Testis (tissue), 3 donors: Measurements from ENCODE around the gene CSH1. TPM values are rescaled to one million over a fixed set of nuclear protein-coding genes. Genes with fewer than 3 reads are reported as not detected.

Experiments
- DNase-seq: peaks from one replicate; pipeline ENCODE4 v3.0.0-alpha.2; 2019
- H3K27ac ChIP-seq, 2 donors: fragments of 200-600 bp; sonication (generic); one replicate each; pipeline ENCODE4 v1.5.1; 2019
- H3K27me3 ChIP-seq: fragments of 200-600 bp; sonication (generic); one replicate; pipeline ENCODE4 v1.5.1; 2019
- H3K36me3 ChIP-seq: fragments of 200-600 bp; sonication (generic); one replicate; pipeline ENCODE4 v1.5.1; 2017; ENCODE audit warnings: low read depth; ENCODE audit errors: missing control alignments
- H3K4me1 ChIP-seq: fragments of 200-600 bp; sonication (generic); one replicate; pipeline ENCODE4 v1.5.1; 2019
- H3K4me3 ChIP-seq, 2 donors: fragments of 200-600 bp; sonication (generic); one replicate each; pipeline ENCODE4 v1.5.1; 2017 to 2019
- H3K9me3 ChIP-seq: fragments of 200-600 bp; sonication (generic); one replicate; pipeline ENCODE4 v1.5.1; 2017
- CTCF ChIP-seq, 3 experiments: fragments of 450-650 bp in 2 of 3; fragments of 200-600 bp in 1 of 3; sonication (generic) in 1 of 3; IDR thresholded peaks; one replicate each; pipeline ENCODE4 v1.5.1; 2016 to 2019; ENCODE audit warnings: antibody characterized with exemption in 3 of 3, mild to moderate bottlenecking in 2 of 3, moderate library complexity in 1 of 3
- POLR2A ChIP-seq: fragments of 450-650 bp; IDR thresholded peaks from one replicate; pipeline ENCODE4 v1.6.1; 2017; ENCODE audit warnings: antibody characterized with exemption, mild to moderate bottlenecking, moderate library complexity
- WGBS, 2 donors: methylation state at CpG; one replicate each; pipeline ENCODE4 v1.1.5; 2018; 5-methylcytosine and 5-hydroxymethylcytosine counted together
- intact Hi-C: fragments of 100-400 bp; cut with DNase I; formaldehyde crosslinking; loops from one replicate; pipeline ENCODE4 v1.15.1; 2023; ENCODE audit warnings: low total_unique reads
- polyA plus RNA-seq: library from polyadenylated mRNA; stranded (reverse); fragments of 350-450 nt; fragmentation: Illumina TruSeq; extraction: RNeasy Lipid Tissue Mini Kit (QIAGEN cat#74804); gene quantifications from one replicate; pipeline ENCODE4 v1.2.3, GENCODE V29; 2014; ENCODE audit warnings: low read depth, low replicate concordance; ENCODE audit not compliant: insufficient read depth
- total RNA-seq, 2 donors: library from RNA; depleted of rRNA; stranded (reverse); fragments of >200 nt; gene quantifications; one replicate each; pipeline ENCODE4 v1.2.3, GENCODE V29; 2016

The CSH1 gene
- total and polyA plus RNA-seq, 3 donors from 2014 or later = 0.71 to 1.2 TPM; not detected in 1

DNA sequence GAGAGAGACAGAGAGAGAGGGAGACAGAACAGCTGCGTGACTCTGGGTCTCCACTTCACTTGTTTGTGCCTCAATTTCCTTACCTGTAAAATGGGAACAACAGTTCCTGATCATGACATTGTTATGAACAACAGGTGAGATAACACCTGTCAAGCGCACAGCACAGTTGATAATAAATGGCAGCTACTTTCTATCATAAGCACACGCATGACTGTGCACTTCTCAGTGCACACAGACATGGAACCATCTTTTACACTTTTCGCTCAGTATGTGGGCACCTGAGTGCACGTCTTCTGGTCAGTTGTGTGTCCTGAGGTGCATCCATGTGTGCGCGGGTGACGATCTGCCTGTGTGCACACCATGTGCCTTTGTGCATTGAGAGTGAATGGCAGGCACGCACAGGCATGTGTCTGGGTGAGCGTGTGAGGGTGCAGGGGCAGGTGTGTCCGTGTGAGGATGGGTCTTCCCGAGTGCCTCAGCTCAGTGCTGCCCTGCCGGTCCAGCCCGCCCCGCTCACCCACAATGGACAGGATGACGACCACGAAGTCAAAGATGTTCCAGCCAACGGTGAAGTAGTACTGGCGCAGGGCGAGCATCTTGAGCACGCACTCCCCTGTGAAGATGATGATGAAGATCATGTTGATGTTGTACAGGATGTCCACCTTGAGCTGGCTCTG, 46.1 kb upstream of the CSH1 start:
- no peaks in the 10 kb centered on the region for H3K27me3 ChIP-seq
- TF ChIP-seq CTCF (IDR thresholded peaks at IDR 0.05) = no peak
- no peak for TF ChIP-seq POLR2A
- H3K4me1 ChIP-seq = no peaks in the 10 kb centered on the region
- DNase-seq = no peak
- 93 to 96% methylated on average over 21 of the region's 21 CpGs for WGBS, 2 donors
- H3K36me3 ChIP-seq = no peaks in the 10 kb centered on the region
- intact Hi-C loops = no loop called here
- no peak overlapping the region for H3K4me3 ChIP-seq
- no peak overlapping the region for H3K27ac ChIP-seq
- no peaks in the 10 kb centered on the region for H3K9me3 ChIP-seq

GRCh38 chr17:63941751-63942150, 45.4 kb upstream of the CSH1 start:
- H3K4me1 ChIP-seq = no peaks in the 10 kb centered on the region
- intact Hi-C loops = no loop called here

DNA sequence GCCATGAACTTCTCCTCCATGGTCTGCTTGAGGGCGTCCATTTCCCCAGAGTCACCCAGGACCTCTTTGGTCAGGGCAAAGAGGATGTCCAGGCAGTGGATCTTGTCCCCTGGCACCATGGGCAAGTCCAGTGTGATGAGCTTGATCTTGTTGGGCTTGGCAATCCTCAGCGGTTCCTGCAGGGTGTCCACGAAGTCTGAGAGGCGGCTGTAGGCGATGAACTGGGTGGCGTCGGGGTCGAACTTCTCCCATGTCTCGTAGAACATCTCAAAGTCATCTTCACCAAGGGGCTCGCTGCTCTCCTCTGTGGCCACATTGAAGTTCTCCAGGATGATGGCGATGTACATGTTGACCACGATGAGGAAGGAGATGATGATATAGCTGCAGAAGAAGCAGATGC, 44.8 kb upstream of the CSH1 start:
- Histone ChIP-seq H3K27me3 (no peaks in the 10 kb centered on the region), H3K9me3 (no peaks in the 10 kb centered on the region), H3K36me3 (no peaks in the 10 kb centered on the region), H3K27ac (no peak overlapping the region), H3K4me3 (no peak overlapping the region), H3K4me1 (no peaks in the 10 kb centered on the region)
- intact Hi-C loops = no loop called here
- no peak for TF ChIP-seq POLR2A
- no peak for TF ChIP-seq CTCF (IDR thresholded peaks at IDR 0.05)
- WGBS, 2 donors = 93 to 99% methylated on average over 12 of the region's 12 CpGs
- no peak for DNase-seq

More at GRCh38 chr17:63941751-63942150, 45.4 kb upstream of the CSH1 start:
- TF ChIP-seq CTCF (IDR thresholded peaks at IDR 0.05) = no peak
- no peak for TF ChIP-seq POLR2A
- no peak for DNase-seq
- Histone ChIP-seq H3K9me3 (no peaks in the 10 kb centered on the region), H3K27ac (no peak overlapping the region), H3K36me3 (no peaks in the 10 kb centered on the region), H3K27me3 (no peaks in the 10 kb centered on the region), H3K4me3 (no peak overlapping the region)
- 90 to 91% methylated on average over 22 to 23 of the region's 23 CpGs for WGBS, 2 donors

DNA sequence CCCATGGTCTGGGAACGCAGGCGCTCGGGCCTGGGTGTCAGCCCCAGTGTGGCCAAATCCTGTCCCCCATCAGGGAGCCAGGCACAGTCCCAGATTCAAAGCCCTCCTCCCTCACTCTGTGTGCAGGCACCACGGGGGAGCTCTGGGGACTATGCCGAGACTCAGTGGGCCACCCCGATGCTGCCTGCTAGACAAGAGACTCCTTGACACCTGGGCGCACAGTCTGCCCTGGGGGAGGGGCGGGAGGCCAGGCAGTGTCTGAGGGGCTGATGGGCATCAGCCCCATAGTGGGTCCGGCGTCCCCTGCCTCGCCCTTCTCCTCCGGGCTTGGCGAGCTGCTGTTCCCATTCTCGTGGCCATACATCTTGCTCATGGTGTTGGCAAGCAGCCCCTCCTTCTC, 44.2 kb upstream of the CSH1 start:
- TF ChIP-seq CTCF (IDR thresholded peaks at IDR 0.05) (no peak), POLR2A (no peak)
- Histone ChIP-seq H3K4me1 (no peaks in the 10 kb centered on the region), H3K27ac (no peak overlapping the region), H3K27me3 (no peaks in the 10 kb centered on the region), H3K36me3 (no peaks in the 10 kb centered on the region), H3K9me3 (no peaks in the 10 kb centered on the region), H3K4me3 (no peak overlapping the region)
- 97% methylated on average over 14 of the region's 14 CpGs; no CpG with 5 or more reads in 1 of the 2 donors for WGBS, 2 donors
- no peak for DNase-seq
- intact Hi-C loops = no loop called here

GRCh38 chr17:63939884-63940283, 43.5 kb upstream of the CSH1 start:
- no peak for TF ChIP-seq CTCF (IDR thresholded peaks at IDR 0.05)
- no peak for TF ChIP-seq POLR2A
- H3K9me3 ChIP-seq = no peaks in the 10 kb centered on the region
- no peak overlapping the region for H3K4me3 ChIP-seq
- no peak overlapping the region for H3K27ac ChIP-seq
- no peak for DNase-seq
- intact Hi-C loops = no loop called here
- no peaks in the 10 kb centered on the region for H3K36me3 ChIP-seq
- no peaks in the 10 kb centered on the region for H3K4me1 ChIP-seq
- 55 to 67% methylated on average over 6 of the region's 6 CpGs for WGBS, 2 donors
- no peaks in the 10 kb centered on the region for H3K27me3 ChIP-seq
